ENCODE data around the gene SLC25A29.

Gene SLC25A29

GRCh38 chr14:100267990-100268389, 38.3 kb downstream of the SLC25A29 start:
- Histone ChIP-seq H3K4me2 (ENCODE audit: low read length) (no peak overlapping the region), H2BK12ac (ENCODE audit: low read length) (no peak overlapping the region), H4K12ac (ENCODE audit: low read depth, low read length) (no peak overlapping the region), H3K4ac (ENCODE audit: low read depth, low read length) (peak overlapping the region; percentile 76), H2BK120ac (ENCODE audit: insufficient read depth, low read length, poor library complexity) (no peak overlapping the region), H3K27ac (ENCODE audit: low read depth, low read length) (no peak overlapping the region), H2AK5ac (ENCODE audit: low read length) (no peak overlapping the region), H3K4me1 (ENCODE audit: control insufficient read depth in 1 of 2, insufficient read depth in 2 of 2, low read length in 2 of 2) (no peaks in the 10 kb centered on the region), H2BK5ac (ENCODE audit: low read depth, low read length, poor library complexity) (no peak overlapping the region), H3K23ac (ENCODE audit: low read length) (peak overlapping the region; percentile 11), H3K9ac (ENCODE audit: low read length) (no peak overlapping the region), H3K36me3 (ENCODE audit: control insufficient read depth in 1 of 2, insufficient read depth in 2 of 2, low read length in 2 of 2) (peaks cover 9 to 21% of the 10 kb centered on the region in 2 experiments), H3K79me1 (ENCODE audit: low read length) (no peaks in the 10 kb centered on the region), H2AFZ (ENCODE audit: insufficient read depth, low read length, poor library complexity) (no peak overlapping the region), H3K18ac (ENCODE audit: low read length) (no peak overlapping the region), H3K27me3 (ENCODE audit: insufficient read depth, low read length) (no peaks in the 10 kb centered on the region), H3K4me3 (ENCODE audit: low read depth, low read length) (no peak overlapping the region), H3K9me3 (ENCODE audit: insufficient read depth, low read depth, low read length) (no peaks in the 10 kb centered on the region), H4K91ac (ENCODE audit: low read depth, low read length) (no peak overlapping the region), H3K14ac (ENCODE audit: low read length) (no peak overlapping the region), H4K8ac (ENCODE audit: low read depth, low read length) (no peak overlapping the region), H3K79me2 (ENCODE audit: control insufficient read depth, insufficient read depth, low read length, poor library complexity) (peaks cover 8% of the 10 kb centered on the region)
- no peak for DNase-seq
- WGBS (ENCODE audit: extremely low coverage, insufficient coverage, insufficient read length) = no CpG with 5 or more reads among the region's 7 CpGs

GRCh38 chr14:100263141-100263540, 43.1 kb downstream of the SLC25A29 start:
- Histone ChIP-seq H3K23ac (ENCODE audit: low read length) (no peak overlapping the region), H4K12ac (ENCODE audit: low read depth, low read length) (no peak overlapping the region), H3K79me1 (ENCODE audit: low read length) (no peaks in the 10 kb centered on the region), H3K36me3 (ENCODE audit: control insufficient read depth in 1 of 2, insufficient read depth in 2 of 2, low read length in 2 of 2) (peaks cover 12 to 25% of the 10 kb centered on the region in 2 experiments), H4K8ac (ENCODE audit: low read depth, low read length) (no peak overlapping the region), H3K9me3 (ENCODE audit: insufficient read depth, low read depth, low read length) (no peaks in the 10 kb centered on the region), H3K4me1 (ENCODE audit: control insufficient read depth in 1 of 2, insufficient read depth in 2 of 2, low read length in 2 of 2) (no peaks in the 10 kb centered on the region), H4K91ac (ENCODE audit: low read depth, low read length) (no peak overlapping the region), H3K79me2 (ENCODE audit: control insufficient read depth, insufficient read depth, low read length, poor library complexity) (peaks cover 15% of the 10 kb centered on the region), H3K4ac (ENCODE audit: low read depth, low read length) (peak overlapping the region; percentile 19), H2BK12ac (ENCODE audit: low read length) (no peak overlapping the region), H3K14ac (ENCODE audit: low read length) (no peak overlapping the region), H3K4me2 (ENCODE audit: low read length) (no peak overlapping the region), H3K4me3 (ENCODE audit: low read depth, low read length) (no peak overlapping the region), H2BK120ac (ENCODE audit: insufficient read depth, low read length, poor library complexity) (no peak overlapping the region), H2BK5ac (ENCODE audit: low read depth, low read length, poor library complexity) (no peak overlapping the region), H2AK5ac (ENCODE audit: low read length) (no peak overlapping the region), H3K27ac (ENCODE audit: low read depth, low read length) (no peak overlapping the region), H3K18ac (ENCODE audit: low read length) (no peak overlapping the region), H3K9ac (ENCODE audit: low read length) (no peak overlapping the region), H3K27me3 (ENCODE audit: insufficient read depth, low read length) (no peaks in the 10 kb centered on the region), H2AFZ (ENCODE audit: insufficient read depth, low read length, poor library complexity) (no peak overlapping the region)
- no peak for DNase-seq
- WGBS (ENCODE audit: extremely low coverage, insufficient coverage, insufficient read length) = no CpG with 5 or more reads among the region's 3 CpGs

- no peak for DNase-seq
- Histone ChIP-seq H3K18ac (ENCODE audit: low read length) (no peak overlapping the region), H3K9ac (ENCODE audit: low read length) (no peak overlapping the region), H4K8ac (ENCODE audit: low read depth, low read length) (no peak overlapping the region), H3K36me3 (ENCODE audit: control insufficient read depth in 1 of 2, insufficient read depth in 2 of 2, low read length in 2 of 2) (peaks cover 13 to 23% of the 10 kb centered on the region in 2 experiments), H2AFZ (ENCODE audit: insufficient read depth, low read length, poor library complexity) (no peak overlapping the region), H4K12ac (ENCODE audit: low read depth, low read length) (no peak overlapping the region), H3K9me3 (ENCODE audit: insufficient read depth, low read depth, low read length) (no peaks in the 10 kb centered on the region), H3K14ac (ENCODE audit: low read length) (no peak overlapping the region), H3K79me1 (ENCODE audit: low read length) (no peaks in the 10 kb centered on the region), H3K27me3 (ENCODE audit: insufficient read depth, low read length) (no peaks in the 10 kb centered on the region), H2BK5ac (ENCODE audit: low read depth, low read length, poor library complexity) (no peak overlapping the region), H3K4me1 (ENCODE audit: control insufficient read depth in 1 of 2, insufficient read depth in 2 of 2, low read length in 2 of 2) (no peaks in the 10 kb centered on the region), H2BK12ac (ENCODE audit: low read length) (no peak overlapping the region), H3K4me3 (ENCODE audit: low read depth, low read length) (no peak overlapping the region), H2BK120ac (ENCODE audit: insufficient read depth, low read length, poor library complexity) (no peak overlapping the region), H3K4me2 (ENCODE audit: low read length) (no peak overlapping the region), H3K23ac (ENCODE audit: low read length) (no peak overlapping the region), H3K4ac (ENCODE audit: low read depth, low read length) (no peak overlapping the region), H2AK5ac (ENCODE audit: low read length) (no peak overlapping the region), H3K79me2 (ENCODE audit: control insufficient read depth, insufficient read depth, low read length, poor library complexity) (peaks cover 17% of the 10 kb centered on the region), H3K27ac (ENCODE audit: low read depth, low read length) (no peak overlapping the region), H4K91ac (ENCODE audit: low read depth, low read length) (no peak overlapping the region)
- no CpG with 5 or more reads among the region's 5 CpGs for WGBS (ENCODE audit: extremely low coverage, insufficient coverage, insufficient read length)
Observed at GRCh38 chr14:100262545-100262944, 43.7 kb downstream of the SLC25A29 start.

GRCh38 chr14:100261621-100262020, 44.6 kb downstream of the SLC25A29 start:
- Histone ChIP-seq H3K9me3 (ENCODE audit: insufficient read depth, low read depth, low read length) (no peaks in the 10 kb centered on the region), H3K79me1 (ENCODE audit: low read length) (no peaks in the 10 kb centered on the region), H3K4me2 (ENCODE audit: low read length) (no peak overlapping the region), H3K79me2 (ENCODE audit: control insufficient read depth, insufficient read depth, low read length, poor library complexity) (peaks cover 19% of the 10 kb centered on the region), H2BK5ac (ENCODE audit: low read depth, low read length, poor library complexity) (no peak overlapping the region), H3K9ac (ENCODE audit: low read length) (no peak overlapping the region), H3K23ac (ENCODE audit: low read length) (no peak overlapping the region), H2AFZ (ENCODE audit: insufficient read depth, low read length, poor library complexity) (no peak overlapping the region), H3K4me1 (ENCODE audit: control insufficient read depth in 1 of 2, insufficient read depth in 2 of 2, low read length in 2 of 2) (no peaks in the 10 kb centered on the region), H3K18ac (ENCODE audit: low read length) (no peak overlapping the region), H3K4me3 (ENCODE audit: low read depth, low read length) (no peak overlapping the region), H3K4ac (ENCODE audit: low read depth, low read length) (peak overlapping the region; percentile 99), H3K14ac (ENCODE audit: low read length) (no peak overlapping the region), H4K91ac (ENCODE audit: low read depth, low read length) (no peak overlapping the region), H2BK120ac (ENCODE audit: insufficient read depth, low read length, poor library complexity) (no peak overlapping the region), H4K8ac (ENCODE audit: low read depth, low read length) (no peak overlapping the region), H3K36me3 (ENCODE audit: control insufficient read depth in 1 of 2, insufficient read depth in 2 of 2, low read length in 2 of 2) (peaks cover 13 to 23% of the 10 kb centered on the region in 2 experiments), H2BK12ac (ENCODE audit: low read length) (no peak overlapping the region), H2AK5ac (ENCODE audit: low read length) (no peak overlapping the region), H4K12ac (ENCODE audit: low read depth, low read length) (no peak overlapping the region), H3K27me3 (ENCODE audit: insufficient read depth, low read length) (no peaks in the 10 kb centered on the region), H3K27ac (ENCODE audit: low read depth, low read length) (no peak overlapping the region)
- DNase-seq = no peak
- WGBS (ENCODE audit: extremely low coverage, insufficient coverage, insufficient read length) = no CpG with 5 or more reads among the region's 3 CpGs

All from trophoblast cell (in vitro differentiated cells and primary cell).